Measurements from ENCODE around the gene ZNF365.
A peak's percentile ranks its signal among the peaks of the same experiment; 100 is the strongest.

ZNF365 gene

DNA sequence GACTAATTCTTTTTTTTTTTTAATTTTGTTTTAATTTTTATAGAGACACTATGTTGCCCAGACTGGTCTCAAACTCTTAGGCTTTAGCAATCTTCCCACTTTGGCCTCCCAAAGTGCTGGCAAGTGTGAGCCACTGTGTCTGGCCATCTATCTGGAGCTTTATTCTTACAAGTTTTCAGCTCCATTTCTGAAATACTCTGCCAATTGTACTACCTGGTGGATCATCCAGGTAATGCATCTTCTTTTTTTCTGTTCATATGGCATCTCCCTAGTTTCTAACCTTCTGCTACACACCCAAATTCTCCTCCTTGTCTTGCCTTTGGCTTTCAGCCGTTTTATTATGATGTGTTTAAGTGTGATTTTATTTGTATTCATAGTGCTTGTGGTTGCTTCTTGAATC lies 40.2 kb downstream of the ZNF365 start:
- DNase-seq (ENCODE audit: low read depth in 3 of 3): no peak

GRCh38 chr10:62422068-62422590 lies 48.0 kb downstream of the ZNF365 start:
- DNase-seq (ENCODE audit: low read depth in 3 of 3): no peak

DNA sequence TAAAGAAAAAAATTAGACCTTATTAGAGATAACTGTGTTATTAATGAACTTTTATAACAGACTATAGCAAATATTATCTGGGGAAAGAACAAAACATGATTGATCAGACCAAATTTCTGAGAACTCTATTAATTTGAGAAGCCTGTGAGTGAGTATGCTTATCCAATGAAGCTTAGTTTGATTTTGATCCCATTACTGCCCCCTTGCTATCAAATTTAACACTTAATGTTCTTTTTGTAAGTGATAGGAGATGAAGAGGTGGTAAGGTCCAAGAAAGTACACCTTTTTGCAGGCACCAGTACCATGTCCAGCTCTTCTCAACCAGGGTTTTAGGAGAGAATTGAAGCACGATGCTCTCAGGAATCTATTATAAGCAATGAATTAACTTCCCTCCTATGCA lies 49.9 kb downstream of the ZNF365 start:
- DNase-seq (ENCODE audit: low read depth in 3 of 3): no peak

DNA sequence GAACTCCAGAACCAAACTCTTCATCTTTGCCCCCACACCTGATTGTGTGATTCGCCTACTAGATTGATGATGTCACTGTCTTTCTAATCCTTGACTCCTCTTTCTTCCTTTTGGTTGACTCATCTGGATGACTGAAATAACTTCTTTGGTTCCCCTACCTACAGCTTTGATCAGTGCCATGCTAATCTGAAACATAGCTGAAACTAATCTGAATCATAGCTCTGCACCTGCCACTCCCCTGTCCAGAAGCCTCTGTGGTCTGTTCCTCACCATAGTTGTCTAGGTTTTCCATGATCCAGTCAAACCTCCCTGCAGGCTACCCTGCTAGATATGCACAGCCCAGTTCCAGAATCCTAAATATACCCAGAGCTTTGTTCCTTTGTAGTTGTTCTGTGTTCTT lies 51.9 kb downstream of the ZNF365 start:
- DNase-seq (ENCODE audit: low read depth in 3 of 3): no peak

GRCh38 chr10:62426600-62426999 lies 52.4 kb downstream of the ZNF365 start:
- DNase-seq (ENCODE audit: low read depth in 3 of 3): no peak

GRCh38 chr10:62430881-62431280 lies 56.7 kb downstream of the ZNF365 start:
- no peak for DNase-seq (ENCODE audit: low read depth in 3 of 3)

GRCh38 chr10:62433181-62433692 lies 59.1 kb downstream of the ZNF365 start:
- peak; percentile 20 to 44 (median 33) for DNase-seq (ENCODE audit: low read depth in 3 of 3)

GRCh38 chr10:62433901-62434300 lies 59.7 kb downstream of the ZNF365 start:
- DNase-seq (ENCODE audit: low read depth in 3 of 3): no peak

- DNase-seq (ENCODE audit: low read depth in 3 of 3): no peak
These were observed 63.5 kb downstream of the ZNF365 start for GRCh38 chr10:62437696-62438095.

DNA sequence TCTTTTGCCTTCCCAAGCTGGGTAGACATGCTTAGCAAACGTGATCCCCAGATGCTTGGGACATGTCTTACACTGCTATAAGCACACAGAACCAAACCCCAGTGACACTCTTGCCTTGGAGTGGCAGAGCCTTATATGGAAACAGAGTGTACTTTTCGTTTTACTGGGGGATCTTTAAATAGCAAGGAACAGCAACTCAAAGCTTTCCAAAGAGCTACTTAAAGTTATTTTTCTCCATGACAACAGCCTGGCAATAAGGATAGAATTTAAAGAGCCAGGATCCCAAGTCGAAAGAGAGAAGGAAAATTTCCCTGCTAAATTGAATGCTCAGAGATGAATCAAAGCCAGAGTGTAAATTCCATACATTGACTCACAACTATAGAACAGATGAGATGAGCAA lies 67.8 kb downstream of the ZNF365 start:
- no peak for DNase-seq (ENCODE audit: low read depth in 3 of 3)

GRCh38 chr10:62442894-62443669 lies 68.9 kb downstream of the ZNF365 start:
- DNase-seq (ENCODE audit: low read depth in 3 of 3): no peak

DNA sequence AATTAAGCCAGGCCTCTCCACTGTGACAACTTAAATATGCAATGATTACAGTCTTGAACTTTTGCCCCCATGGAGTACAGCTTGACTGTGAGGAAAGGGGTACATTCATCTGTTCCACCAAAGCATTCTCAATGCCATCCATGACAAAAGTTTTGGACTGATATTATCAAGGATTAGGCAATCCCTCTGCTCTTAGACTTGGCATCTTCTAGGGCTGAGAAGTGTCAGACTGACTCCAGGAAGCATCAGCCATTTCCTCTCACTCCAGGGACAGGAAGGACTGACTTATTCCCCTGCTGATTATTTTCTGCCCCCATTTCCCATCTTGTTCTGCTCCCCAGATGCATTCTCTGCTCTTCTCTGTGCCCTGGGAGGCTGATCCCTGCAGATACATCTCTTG lies 69.7 kb downstream of the ZNF365 start:
- DNase-seq (ENCODE audit: low read depth in 3 of 3): no peak

- no peak for DNase-seq (ENCODE audit: low read depth in 3 of 3)
These were observed 72.5 kb downstream of the ZNF365 start for GRCh38 chr10:62446627-62447026.

DNA sequence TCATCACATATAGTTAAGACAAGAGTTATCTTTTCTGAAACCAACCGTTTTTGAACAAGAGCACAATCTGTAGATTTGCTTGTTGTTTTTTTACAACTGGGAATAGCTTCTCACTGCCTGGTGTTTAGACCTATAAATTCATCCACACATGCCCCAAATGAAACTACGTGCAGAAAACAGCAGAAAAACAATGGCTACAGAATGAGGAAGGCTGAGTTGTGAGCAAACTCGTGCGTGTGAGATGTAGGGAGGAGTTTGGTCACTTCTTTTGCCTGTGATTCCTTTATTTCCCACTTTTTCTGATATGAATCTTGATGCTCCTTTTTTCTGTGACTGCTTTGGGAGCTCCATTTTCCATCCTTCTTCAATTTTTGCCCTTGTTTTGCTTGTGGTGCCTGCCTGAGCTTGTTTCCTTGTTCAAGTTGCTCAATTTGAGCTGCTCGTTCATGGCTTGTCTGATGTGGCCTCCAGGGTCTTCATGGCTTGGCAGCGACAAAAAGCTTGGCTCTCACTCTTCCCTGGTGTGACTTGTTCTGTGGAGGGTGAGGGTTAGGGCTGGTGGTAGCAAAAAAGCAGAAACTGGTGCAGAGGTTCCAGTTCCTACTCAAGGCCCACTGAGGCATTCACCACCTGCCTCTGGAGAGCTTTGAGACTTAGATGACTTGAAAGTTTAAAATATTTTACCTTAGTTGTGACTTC lies 76.9 kb downstream of the ZNF365 start:
- no peak for DNase-seq (ENCODE audit: low read depth in 3 of 3)

- no peak for DNase-seq (ENCODE audit: low read depth in 3 of 3)
These were observed 77.4 kb downstream of the ZNF365 start for GRCh38 chr10:62451611-62451975.

Data from stimulated activated CD4-positive, alpha-beta T cell treated with anti-CD3 and anti-CD28 coated beads, TNF-alpha, amount 100 ng/mL, for 4 hours (primary cell).